IMR-90 (cell line): ENCODE results near the gene KRT80. TPM values are rescaled to one million over a fixed set of nuclear protein-coding genes. Genes with fewer than 3 reads are reported as not detected.

Experiments used
- ATAC-seq: fragments of 200-7000 bp; cut with Tn5 transposase; 2 replicates; pipeline ENCODE4 v1.9.1; 2020; ENCODE audit warnings: low read depth, mild to moderate bottlenecking, moderate library complexity
- BruUV-seq: library from RNA; stranded (reverse); fragments of 400-500 nt; replicated peaks from 2 replicates; lab custom pipeline; 2021; lab: Mats Ljungman, UMichigan
- CTCF ChIA-PET: fragments of 300-600 bp; formaldehyde crosslinking; extraction: SDS; loops from one replicate; lab custom pipeline; 2021; ENCODE audit warnings: antibody characterized with exemption; lab: Yijun Ruan, JAX
- POLR2A ChIA-PET: fragments of 300-600 bp; sonication (Branson Sonifier 250); formaldehyde crosslinking; loops from one replicate; lab custom pipeline; 2022; ENCODE audit warnings: antibody characterized with exemption; ENCODE audit not compliant: unreplicated experiment; lab: Charles Lee
- DNase-seq: peaks from one replicate; pipeline ENCODE4 v3.0.0; 2013
- H2AFZ ChIP-seq: replicated peaks from 2 replicates; pipeline ENCODE3; 2013; ENCODE audit warnings: low read length, mild to moderate bottlenecking; ENCODE audit not compliant: poor library complexity
- H2AK5ac ChIP-seq: 2 replicates; pipeline ENCODE4 v1.6.1; 2013; ENCODE audit warnings: low read depth, low read length, inconsistent platforms
- H2AK9ac ChIP-seq: replicated peaks from 2 replicates; pipeline ENCODE3; 2013; ENCODE audit warnings: mild to moderate bottlenecking, low read depth, low read length, moderate library complexity; ENCODE audit not compliant: poor library complexity
- H2BK120ac ChIP-seq: 2 replicates; pipeline ENCODE4 v1.6.1; 2013; ENCODE audit warnings: low read depth, low read length, inconsistent platforms
- H2BK15ac ChIP-seq: 3 replicates; pipeline ENCODE4 v1.6.1; 2013; ENCODE audit warnings: low read depth, low read length, inconsistent platforms
- H2BK20ac ChIP-seq: 2 replicates; pipeline ENCODE4 v1.6.1; 2013; ENCODE audit warnings: low read depth, mild to moderate bottlenecking, inconsistent platforms, low read length, moderate library complexity
- H2BK5ac ChIP-seq: 2 replicates; pipeline ENCODE4 v1.6.1; 2013; ENCODE audit warnings: mild to moderate bottlenecking, low read depth, low read length, inconsistent platforms; ENCODE audit not compliant: poor library complexity, severe bottlenecking
- H3K14ac ChIP-seq: replicated peaks from 2 replicates; pipeline ENCODE4 v1.6.1; 2013; ENCODE audit warnings: low read depth, low read length, inconsistent platforms
- H3K18ac ChIP-seq: 2 replicates; pipeline ENCODE4 v1.6.1; 2013; ENCODE audit warnings: low read depth, low read length, control low read depth
- H3K23ac ChIP-seq: 2 replicates; pipeline ENCODE4 v1.6.1; 2013; ENCODE audit warnings: low read depth, low read length, inconsistent platforms
- H3K27ac ChIP-seq: 2 replicates; pipeline ENCODE4 v1.5.1; 2013; ENCODE audit warnings: mild to moderate bottlenecking, control low read depth, low read length; ENCODE audit not compliant: insufficient read depth
- H3K27me3 ChIP-seq: 2 replicates; pipeline ENCODE4 v1.6.1; 2013; ENCODE audit warnings: low read length; ENCODE audit not compliant: control insufficient read depth, insufficient read depth
- H3K36me3 ChIP-seq: 2 replicates; pipeline ENCODE4 v1.6.1; 2013; ENCODE audit warnings: low read length, mixed read lengths; ENCODE audit not compliant: control insufficient read depth, insufficient read depth
- H3K4ac ChIP-seq: 2 replicates; pipeline ENCODE4 v1.6.1; 2013; ENCODE audit warnings: low read depth, low read length, inconsistent platforms
- H3K4me1 ChIP-seq: 2 replicates; pipeline ENCODE4 v1.6.1; 2013; ENCODE audit warnings: low read length, mixed read lengths; ENCODE audit not compliant: control insufficient read depth, insufficient read depth
- H3K4me2 ChIP-seq: 2 replicates; pipeline ENCODE4 v1.6.1; 2013; ENCODE audit warnings: low read depth, mild to moderate bottlenecking, control low read depth, low read length, moderate library complexity
- H3K4me3 ChIP-seq: 2 replicates; pipeline ENCODE4 v1.5.1; 2013; ENCODE audit warnings: low read depth, mild to moderate bottlenecking, control low read depth, low read length, moderate library complexity; ENCODE audit not compliant: insufficient read depth
- H3K56ac ChIP-seq: 2 replicates; pipeline ENCODE4 v1.6.1; 2013; ENCODE audit warnings: low read length, inconsistent platforms; ENCODE audit not compliant: insufficient read depth; ENCODE audit errors: extremely low read depth
- H3K79me1 ChIP-seq, 2 experiments: 2 replicates each; pipeline ENCODE4 v1.6.1; 2013; ENCODE audit warnings: low read length in 2 of 2, inconsistent platforms in 1 of 2, low read depth in 1 of 2
- H3K9ac ChIP-seq: 2 replicates; pipeline ENCODE4 v1.6.1; 2013; ENCODE audit warnings: low read depth, low read length, control low read depth
- H3K9me1 ChIP-seq: 2 replicates; pipeline ENCODE4 v1.6.1; 2013; ENCODE audit warnings: low read length, inconsistent platforms; ENCODE audit not compliant: insufficient read depth
- H3K9me3 ChIP-seq: 2 replicates; pipeline ENCODE4 v1.6.1; 2013; ENCODE audit warnings: low read length; ENCODE audit not compliant: control insufficient read depth, insufficient read depth
- H4K20me1 ChIP-seq: 2 replicates; pipeline ENCODE4 v1.6.1; 2013; ENCODE audit warnings: low read length, inconsistent platforms; ENCODE audit not compliant: insufficient read depth
- H4K5ac ChIP-seq: 2 replicates; pipeline ENCODE4 v1.6.1; 2013; ENCODE audit warnings: mild to moderate bottlenecking, low read depth, low read length, control low read depth
- H4K8ac ChIP-seq, 2 experiments: 2 replicates each; pipeline ENCODE4 v1.6.1; 2013; ENCODE audit warnings: low read depth in 2 of 2, low read length in 2 of 2, control low read depth in 1 of 2, inconsistent platforms in 1 of 2
- H4K91ac ChIP-seq: 2 replicates; pipeline ENCODE4 v1.6.1; 2013; ENCODE audit warnings: low read depth, low read length, inconsistent platforms; ENCODE audit not compliant: insufficient read depth
- BHLHE40 ChIP-seq: fragments of 150-350 bp; IDR thresholded peaks from 2 replicates; pipeline ENCODE4 v1.6.1; 2016; ENCODE audit warnings: mild to moderate bottlenecking, low read depth, low read length
- CEBPB ChIP-seq: IDR thresholded peaks from 2 replicates; pipeline ENCODE4 v1.6.1; 2012; ENCODE audit warnings: low read depth, low read length, improper control_type of control experiment
- CHD1 ChIP-seq: IDR thresholded peaks from 2 replicates; pipeline ENCODE4 v1.6.1; 2012; ENCODE audit warnings: low read depth, low read length, improper control_type of control experiment
- FOS ChIP-seq: fragments of 150-350 bp; IDR thresholded peaks from 2 replicates; pipeline ENCODE4 v1.6.1; 2016; ENCODE audit warnings: low read depth, low read length
- MAFK ChIP-seq: IDR thresholded peaks from 2 replicates; pipeline ENCODE4 v1.6.1; 2012; ENCODE audit warnings: low read depth, low read length, improper control_type of control experiment
- MAZ ChIP-seq: IDR thresholded peaks from 2 replicates; pipeline ENCODE4 v1.6.1; 2012; ENCODE audit warnings: low read depth, mild to moderate bottlenecking, low read length, improper control_type of control experiment, moderate library complexity, borderline replicate concordance
- NFE2L2 ChIP-seq: fragments of 150-350 bp; IDR thresholded peaks from 2 replicates; pipeline ENCODE4 v1.6.1; 2016; ENCODE audit warnings: low read depth, mild to moderate bottlenecking, low read length
- POLR2A ChIP-seq: IDR thresholded peaks from 2 replicates; pipeline ENCODE4 v1.6.1; 2012; ENCODE audit warnings: mild to moderate bottlenecking, low read depth, low read length
- RCOR1 ChIP-seq: IDR thresholded peaks from 2 replicates; pipeline ENCODE4 v1.6.1; 2012; ENCODE audit warnings: mild to moderate bottlenecking, low read length, improper control_type of control experiment; ENCODE audit not compliant: insufficient replicate concordance
- RFX5 ChIP-seq: IDR thresholded peaks from 2 replicates; pipeline ENCODE4 v1.8.0; 2012; ENCODE audit warnings: low read depth, mild to moderate bottlenecking, low read length, moderate library complexity
- SMC3 ChIP-seq: fragments of 150-350 bp; IDR thresholded peaks from 2 replicates; pipeline ENCODE4 v1.6.1; 2016; ENCODE audit warnings: low read depth, mild to moderate bottlenecking, antibody characterized with exemption, low read length, moderate library complexity
- whole genome bisulfite sequencing, 2 experiments: methylation state at CpG; one replicate each; pipeline versions ENCODE4 v1.1.5 to v1.1.7; 2013; ENCODE audit warnings: missing lambda C conversion rate in 2 of 2; ENCODE audit not compliant: insufficient read length in 1 of 2; ENCODE audit errors: extremely low coverage in 2 of 2; 5-methylcytosine and 5-hydroxymethylcytosine counted together
- dilution Hi-C: fragments of 300-500 bp; cut with HindIII; formaldehyde crosslinking; loops from one replicate; pipeline ENCODE4 v1.14.3; 2018; ENCODE audit warnings: low sequenced_read_pairs; ENCODE audit not compliant: unreplicated experiment
- in situ Hi-C: fragments of 300-500 bp; cut with MboI; formaldehyde crosslinking; loops from 3 replicates; pipeline ENCODE4 v1.14.3; 2019; ENCODE audit warnings: low sequenced_read_pairs, inconsistent platforms, mixed read lengths
- intact Hi-C: fragments of 100-400 bp; cut with micrococcal nuclease; formaldehyde crosslinking; loops from 2 replicates; pipeline ENCODE4 v1.10.0; 2022
- polyA plus RNA-seq, 3 experiments: library from polyadenylated mRNA; depleted of rRNA; stranded (reverse); fragments of >200 nt; gene quantifications; 2 replicates each; pipeline ENCODE4 v1.2.3, GENCODE V29; 2012; ENCODE audit warnings: low replicate concordance in 1 of 3
- total RNA-seq: library from RNA; depleted of rRNA; stranded (reverse); fragments of >200 nt; gene quantifications from 2 replicates; pipeline ENCODE4 v1.2.3, GENCODE V29; 2012
- TF ChIP-seq, protein P1 (sequence below): fragments of 150-350 bp; IDR thresholded peaks from 2 replicates; pipeline ENCODE4 v1.6.1; 2017; ENCODE audit warnings: mild to moderate bottlenecking, antibody characterized with exemption, low read length, low read depth
- TF ChIP-seq, protein P2 (sequence below): fragments of 150-350 bp; IDR thresholded peaks from 2 replicates; pipeline ENCODE4 v1.6.1; 2016; ENCODE audit warnings: low read depth, mild to moderate bottlenecking, low read length, moderate library complexity, borderline replicate concordance

Gene KRT80
- total and polyA plus RNA-seq, 2 of the 4 experiments (the other 2 are of a cell fraction) = 0.54 to 3.4 TPM

- H3K4ac ChIP-seq = no peak overlapping the region
- H3K9ac ChIP-seq = no peak overlapping the region
- no peak overlapping the region for H2AK9ac ChIP-seq
- H4K5ac ChIP-seq = no peak overlapping the region
- H3K27ac ChIP-seq = no peak overlapping the region
- H4K8ac ChIP-seq = no peak overlapping the region
- TF ChIP-seq, protein P1, sequence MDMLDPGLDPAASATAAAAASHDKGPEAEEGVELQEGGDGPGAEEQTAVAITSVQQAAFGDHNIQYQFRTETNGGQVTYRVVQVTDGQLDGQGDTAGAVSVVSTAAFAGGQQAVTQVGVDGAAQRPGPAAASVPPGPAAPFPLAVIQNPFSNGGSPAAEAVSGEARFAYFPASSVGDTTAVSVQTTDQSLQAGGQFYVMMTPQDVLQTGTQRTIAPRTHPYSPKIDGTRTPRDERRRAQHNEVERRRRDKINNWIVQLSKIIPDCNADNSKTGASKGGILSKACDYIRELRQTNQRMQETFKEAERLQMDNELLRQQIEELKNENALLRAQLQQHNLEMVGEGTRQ = no peak
- TF ChIP-seq MAFK = no peak
- TF ChIP-seq NFE2L2 = no peak
- TF ChIP-seq BHLHE40 = no peak
- TF ChIP-seq CEBPB = no peak
- no peak for TF ChIP-seq POLR2A
- no peak for TF ChIP-seq RFX5
- TF ChIP-seq SMC3 = no peak
- TF ChIP-seq CHD1 = no peak
- TF ChIP-seq FOS = no peak
- TF ChIP-seq, protein P2, sequence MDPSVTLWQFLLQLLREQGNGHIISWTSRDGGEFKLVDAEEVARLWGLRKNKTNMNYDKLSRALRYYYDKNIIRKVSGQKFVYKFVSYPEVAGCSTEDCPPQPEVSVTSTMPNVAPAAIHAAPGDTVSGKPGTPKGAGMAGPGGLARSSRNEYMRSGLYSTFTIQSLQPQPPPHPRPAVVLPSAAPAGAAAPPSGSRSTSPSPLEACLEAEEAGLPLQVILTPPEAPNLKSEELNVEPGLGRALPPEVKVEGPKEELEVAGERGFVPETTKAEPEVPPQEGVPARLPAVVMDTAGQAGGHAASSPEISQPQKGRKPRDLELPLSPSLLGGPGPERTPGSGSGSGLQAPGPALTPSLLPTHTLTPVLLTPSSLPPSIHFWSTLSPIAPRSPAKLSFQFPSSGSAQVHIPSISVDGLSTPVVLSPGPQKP = no peak
- no peak for TF ChIP-seq RCOR1
- TF ChIP-seq MAZ = no peak
- H2AK5ac ChIP-seq = no peak overlapping the region
- ChIA-PET CTCF (interaction anchor here (0.7 to 3.1 kb wide), 2 partner anchors 102 to 853 kb away, joined by 4 to 15 read pairs; no protein-coding TSS in a partner anchor), POLR2A (no interaction called here)
- no TSS peak for BruUV-seq
- in situ Hi-C loops = no loop called here
- peaks cover 22% of the 10 kb centered on the region for H3K27me3 ChIP-seq
- no peak overlapping the region for H2BK15ac ChIP-seq
- DNase-seq (no peak), ATAC-seq (no peak)
- no peaks in the 10 kb centered on the region; the same call in 1 of the 2 replicates for H3K9me1 ChIP-seq
- H2BK120ac ChIP-seq = no peak overlapping the region
- no CpG with 5 or more reads among the region's 10 CpGs for WGBS, 2 experiments
- peaks cover 3% of the 10 kb centered on the region for H3K9me3 ChIP-seq
- no peak overlapping the region for H3K56ac ChIP-seq
- no peak overlapping the region for H3K14ac ChIP-seq
- H3K23ac ChIP-seq = no peak overlapping the region
- intact Hi-C loops = no loop called here
- H3K4me2 ChIP-seq = no peak overlapping the region
- dilution Hi-C loops = no loop called here
- H2BK20ac ChIP-seq = no peak overlapping the region
- no peaks in the 10 kb centered on the region for H4K20me1 ChIP-seq
- H2BK5ac ChIP-seq = no peak overlapping the region
- H3K4me1 ChIP-seq = no peaks in the 10 kb centered on the region
- H3K79me1 ChIP-seq = no peaks in the 10 kb centered on the region
- no peak overlapping the region for H2AFZ ChIP-seq
- no peak overlapping the region for H4K91ac ChIP-seq
- no peaks in the 10 kb centered on the region for H3K36me3 ChIP-seq
- H3K4me3 ChIP-seq = no peak overlapping the region
- no peak overlapping the region for H3K18ac ChIP-seq
These were observed 63.9 kb downstream of the KRT80 start for GRCh38 chr12:52127683-52128450.
